Endothelial cell of umbilical vein (primary cell): ENCODE measurements around the gene TARDBP. TPM values are rescaled to one million over a fixed set of nuclear protein-coding genes. Genes with fewer than 3 reads are reported as not detected.

Experiments
- BruUV-seq: library from RNA; stranded (reverse); fragments of 400-500 nt; replicated peaks from 2 replicates; lab custom pipeline; 2021; lab: Mats Ljungman, UMichigan
- CTCF ChIA-PET: fragments of 300-600, 350-600 bp; sonication (Branson Sonifier 250); formaldehyde crosslinking; loops from one replicate; lab custom pipeline; 2021; ENCODE audit warnings: antibody characterized with exemption, inconsistent platforms; lab: Charles Lee
- POLR2A ChIA-PET: fragments of 300-600, 350-600 bp; sonication (Branson Sonifier 250); formaldehyde crosslinking; loops from one replicate; lab custom pipeline; 2021; ENCODE audit warnings: antibody characterized with exemption, inconsistent platforms; lab: Charles Lee
- DNase-seq: peaks from one replicate; pipeline ENCODE4 v3.0.0-alpha.2; 2011; ENCODE audit warnings: low read depth, low spot score
- FAIRE-seq: peaks from 2 replicates; lab custom pipeline; 2011; peaks lifted over from hg19 to GRCh38; lab: Jason Lieb, UNC
- H2AFZ ChIP-seq: 2 replicates; pipeline ENCODE4 v1.6.0; 2012; ENCODE audit warnings: low read depth, low read length, control low read depth, inconsistent platforms
- H3K27ac ChIP-seq: 2 replicates; pipeline ENCODE4 v1.5.1; 2011; ENCODE audit warnings: low read depth, mild to moderate bottlenecking, control low read depth, low read length, moderate library complexity; ENCODE audit not compliant: insufficient read depth
- H3K27me3 ChIP-seq, 2 experiments: 2 replicates each; pipeline versions ENCODE4 v1.6.0 to v1.6.1; 2011; ENCODE audit warnings: low read length in 2 of 2, mixed read lengths in 1 of 2; ENCODE audit not compliant: control insufficient read depth in 2 of 2, insufficient read depth in 2 of 2
- H3K36me3 ChIP-seq, 2 experiments: 2 replicates in 1 of 2; 3 replicates in 1 of 2; pipeline ENCODE4 v1.5.1; 2011; ENCODE audit warnings: low read length in 2 of 2, mild to moderate bottlenecking in 1 of 2, moderate library complexity in 1 of 2; ENCODE audit not compliant: control insufficient read depth in 2 of 2, insufficient read depth in 2 of 2; ENCODE audit errors: extremely low read depth in 1 of 2
- H3K4me1 ChIP-seq: 3 replicates; pipeline ENCODE4 v1.5.1; 2011; ENCODE audit warnings: mild to moderate bottlenecking, low read length; ENCODE audit not compliant: control insufficient read depth, insufficient read depth; ENCODE audit errors: extremely low read depth
- H3K4me2 ChIP-seq: 2 replicates; pipeline ENCODE4 v1.6.1; 2011; ENCODE audit warnings: low read length, control low read depth, mixed read lengths; ENCODE audit not compliant: insufficient read depth
- H3K4me3 ChIP-seq, 3 experiments: fragments of 200-600 bp in 1 of 3; sonication (generic), shearing (Covaris generic) in 1 of 3; replicated peaks in 1 of 3; 2 replicates each; pipeline ENCODE4 v1.5.1; 2011 to 2016; ENCODE audit warnings: control low read depth in 3 of 3, low read length in 3 of 3, mild to moderate bottlenecking in 2 of 3, inconsistent platforms in 1 of 3, low read depth in 1 of 3, moderate library complexity in 1 of 3; ENCODE audit not compliant: insufficient read depth in 1 of 3
- H3K79me2 ChIP-seq: 2 replicates; pipeline ENCODE4 v1.6.0; 2012; ENCODE audit warnings: low read length, inconsistent platforms; ENCODE audit not compliant: control insufficient read depth, insufficient read depth
- H3K9ac ChIP-seq: replicated peaks from 2 replicates; pipeline ENCODE3; 2011; ENCODE audit warnings: low read length, control low read depth; ENCODE audit not compliant: insufficient read depth; ENCODE audit errors: extremely low read depth
- H3K9me1 ChIP-seq: replicated peaks from 3 replicates; pipeline ENCODE4 v1.6.0; 2011; ENCODE audit warnings: mild to moderate bottlenecking, low read length; ENCODE audit not compliant: control insufficient read depth, insufficient read depth; ENCODE audit errors: extremely low read depth
- H3K9me3 ChIP-seq: replicated peaks from 2 replicates; pipeline ENCODE4 v1.5.1; 2012; ENCODE audit warnings: low read length, inconsistent platforms; ENCODE audit not compliant: control insufficient read depth, insufficient read depth
- H4K20me1 ChIP-seq: replicated peaks from 2 replicates; pipeline ENCODE3; 2011; ENCODE audit warnings: mild to moderate bottlenecking, low read length; ENCODE audit not compliant: control insufficient read depth, insufficient read depth; ENCODE audit errors: extremely low read depth
- CTCF ChIP-seq, 2 donors: IDR thresholded peaks; 1 replicate in 1 of 2; 2 replicates in 1 of 2; pipeline ENCODE4 v1.5.1; 2011; ENCODE audit warnings: low read length in 2 of 2, mild to moderate bottlenecking in 2 of 2, moderate library complexity in 2 of 2, control low read depth in 1 of 2, inconsistent platforms in 1 of 2, low read depth in 1 of 2; ENCODE audit not compliant: insufficient read depth in 1 of 2; ENCODE audit errors: extremely low read depth in 1 of 2
- EZH2 ChIP-seq: IDR thresholded peaks from 2 replicates; pipeline ENCODE4 v1.6.1; 2012; ENCODE audit warnings: borderline replicate concordance, low read depth, mild to moderate bottlenecking, moderate library complexity, low read length, inconsistent platforms; ENCODE audit not compliant: severe bottlenecking
- FOS ChIP-seq: IDR thresholded peaks from 2 replicates; pipeline ENCODE4 v1.6.1; 2011; ENCODE audit warnings: mild to moderate bottlenecking, low read length, moderate library complexity, borderline replicate concordance; ENCODE audit not compliant: insufficient read depth
- GATA2 ChIP-seq: IDR thresholded peaks from 2 replicates; pipeline ENCODE4 v1.7.0; 2011; ENCODE audit warnings: low read depth, mild to moderate bottlenecking, moderate library complexity, mixed read lengths, low read length; ENCODE audit not compliant: insufficient read length, insufficient read depth
- JUN ChIP-seq: IDR thresholded peaks from 2 replicates; pipeline ENCODE4 v1.6.1; 2011; ENCODE audit warnings: borderline replicate concordance, low read depth; ENCODE audit not compliant: insufficient read length, insufficient read depth
- MYC ChIP-seq: IDR thresholded peaks from one replicate; pipeline ENCODE4 v1.6.1; 2011; ENCODE audit warnings: mild to moderate bottlenecking, low read depth, low read length
- POLR2A ChIP-seq: IDR thresholded peaks from 2 replicates; pipeline ENCODE4 v1.6.1; 2012; ENCODE audit warnings: low read depth, mild to moderate bottlenecking, control low read depth, low read length
- POLR2AphosphoS5 ChIP-seq: IDR thresholded peaks from 2 replicates; pipeline ENCODE4 v1.6.1; 2012; ENCODE audit warnings: low read depth, mild to moderate bottlenecking, control low read depth, low read length, moderate library complexity; ENCODE audit not compliant: insufficient read depth
- dilution Hi-C: fragments of 300-500 bp; cut with MboI; formaldehyde crosslinking; loops from one replicate; pipeline ENCODE4 v1.15.0; 2019; ENCODE audit warnings: low sequenced_read_pairs; ENCODE audit not compliant: extremely low pct_ligation_motif_present
- intact Hi-C: fragments of 100-400 bp; cut with micrococcal nuclease; formaldehyde crosslinking; loops from one replicate; pipeline ENCODE4 v1.10.0; 2022
- polyA plus RNA-seq, 4 experiments: library from polyadenylated mRNA; depleted of rRNA in 3 of 4; stranded (reverse) in 3 of 4; unstranded in 1 of 4; fragments of >200 nt; gene quantifications; 2 replicates each; pipeline versions ENCODE4 v1.2.1 to v1.2.3, GENCODE V29; 2011 to 2012; ENCODE audit warnings: missing spikeins in 1 of 4
- total RNA-seq: library from RNA; stranded (reverse); gene quantifications from 2 replicates; pipeline ENCODE4 v1.2.3, GENCODE V29; 2021
- TF ChIP-seq, protein P1 (sequence below): IDR thresholded peaks from 2 replicates; pipeline ENCODE4 v1.6.1; 2011; ENCODE audit not compliant: insufficient read depth, insufficient read length

Gene TARDBP
- total and polyA plus RNA-seq, 2 donors (not counting 3 experiments of a cell fraction or from before 2014, with no cell fraction given): 106 to 183 TPM

GRCh38 chr1:11024154-11024873 is 11.9 kb downstream of the TARDBP start:
- no peak for DNase-seq
- dilution Hi-C loops: no loop called here
- CTCF ChIA-PET: interaction anchor here (1.6 kb wide), 1 partner anchor 13 kb away, joined by 3 read pairs; no protein-coding TSS in a partner anchor
- H3K9me3 ChIP-seq: no peaks in the 10 kb centered on the region
- intact Hi-C loops: no loop called here
- peaks cover 6% of the 10 kb centered on the region for H3K79me2 ChIP-seq
- H3K4me3 ChIP-seq: no peak overlapping the region
- no peak overlapping the region for H3K27ac ChIP-seq
- no peak overlapping the region for H3K9ac ChIP-seq
- TF ChIP-seq POLR2AphosphoS5 (no peak), EZH2 (no peak), POLR2A (no peak)
- TF ChIP-seq, protein P1, sequence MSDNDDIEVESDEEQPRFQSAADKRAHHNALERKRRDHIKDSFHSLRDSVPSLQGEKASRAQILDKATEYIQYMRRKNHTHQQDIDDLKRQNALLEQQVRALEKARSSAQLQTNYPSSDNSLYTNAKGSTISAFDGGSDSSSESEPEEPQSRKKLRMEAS: no peak
- BruUV-seq: no TSS peak
- H3K9me1 ChIP-seq: no peaks in the 10 kb centered on the region
- H2AFZ ChIP-seq: no peak overlapping the region
- no peak overlapping the region for H3K4me2 ChIP-seq
- H3K27me3 ChIP-seq: no peaks in the 10 kb centered on the region
- peaks cover 35 to 36% of the 10 kb centered on the region in 2 experiments for H3K36me3 ChIP-seq
- no peaks in the 10 kb centered on the region for H4K20me1 ChIP-seq
- POLR2A ChIA-PET: no interaction called here
- no peak for FAIRE-seq
- H3K4me1 ChIP-seq: no peaks in the 10 kb centered on the region

- intact Hi-C loops: no loop called here
- no peaks in the 10 kb centered on the region for H4K20me1 ChIP-seq
- no peak overlapping the region for H2AFZ ChIP-seq
- no peaks in the 10 kb centered on the region for H3K27me3 ChIP-seq
- no TSS peak for BruUV-seq
- H3K27ac ChIP-seq: no peak overlapping the region
- FAIRE-seq: no peak
- H3K9ac ChIP-seq: no peak overlapping the region
- peaks cover 4% of the 10 kb centered on the region for H3K79me2 ChIP-seq
- H3K9me3 ChIP-seq: no peaks in the 10 kb centered on the region
- H3K9me1 ChIP-seq: no peaks in the 10 kb centered on the region
- CTCF ChIA-PET: interaction anchor here (1.6 kb wide), 1 partner anchor 12 kb away, joined by 3 read pairs; no protein-coding TSS in a partner anchor
- no peak overlapping the region for H3K4me3 ChIP-seq
- no peaks in the 10 kb centered on the region for H3K4me1 ChIP-seq
- peaks cover 34 to 35% of the 10 kb centered on the region in 2 experiments for H3K36me3 ChIP-seq
- DNase-seq: no peak
- TF ChIP-seq EZH2: no peak
- TF ChIP-seq FOS: no peak
- TF ChIP-seq, protein P1: no peak
- TF ChIP-seq JUN: no peak
- no peak for TF ChIP-seq GATA2
- TF ChIP-seq MYC: no peak
- TF ChIP-seq POLR2A: no peak
- no peak for TF ChIP-seq CTCF (IDR thresholded peaks at IDR 0.05; ENCODE audit: extremely low read depth in 1 of 2, insufficient read depth in 1 of 2, low read depth in 1 of 2, low read length in 2 of 2)
- TF ChIP-seq POLR2AphosphoS5: no peak
- dilution Hi-C loops: no loop called here
- H3K4me2 ChIP-seq: no peak overlapping the region
- POLR2A ChIA-PET: no interaction called here
These were observed 12.4 kb downstream of the TARDBP start for GRCh38 chr1:11024874-11025203.
